CD4-positive, alpha-beta T cell (primary cell): ENCODE data around the gene NKAIN2. TPM values are rescaled to one million over a fixed set of nuclear protein-coding genes. Genes with fewer than 3 reads are reported as not detected.

ENCODE experiments used
- ATAC-seq: fragments of 200-7000 bp; cut with Tn5 transposase; one replicate; pipeline ENCODE4 v1.10.0; 2022; ENCODE audit warnings: mild to moderate bottlenecking; ENCODE audit not compliant: poor library complexity
- CTCF ChIA-PET: fragments of 350-600 bp; sonication (Branson Sonifier 250); formaldehyde crosslinking; loops from one replicate; lab custom pipeline; 2021; ENCODE audit warnings: antibody characterized with exemption, inconsistent platforms; lab: Charles Lee
- POLR2A ChIA-PET: fragments of 350-600 bp; sonication (Branson Sonifier 250); formaldehyde crosslinking; loops from one replicate; lab custom pipeline; 2021; ENCODE audit warnings: antibody characterized with exemption, inconsistent platforms; lab: Charles Lee
- DNase-seq, 14 experiments: peaks; one replicate each; pipeline ENCODE4 v3.0.0-alpha.2; 2013 to 2020; ENCODE audit warnings: mixed read lengths in 2 of 14
- H3K27ac ChIP-seq, 2 donors: one replicate each; pipeline versions ENCODE4 v1.5.1 to v1.7.0; 2013; ENCODE audit warnings: low read length in 2 of 2, low read depth in 1 of 2, mild to moderate bottlenecking in 1 of 2
- H3K27me3 ChIP-seq, 2 experiments: 1 replicate in 1 of 2; 2 replicates in 1 of 2; pipeline versions ENCODE4 v1.6.1 to v1.7.0; 2013; ENCODE audit warnings: low read length in 2 of 2, control low read depth in 1 of 2, mild to moderate bottlenecking in 1 of 2, moderate library complexity in 1 of 2; ENCODE audit not compliant: insufficient read depth in 2 of 2, control insufficient read depth in 1 of 2
- H3K36me3 ChIP-seq: one replicate; pipeline ENCODE4 v1.6.1; 2013; ENCODE audit warnings: low read length, control low read depth; ENCODE audit not compliant: insufficient read depth
- H3K4me1 ChIP-seq: one replicate; pipeline ENCODE4 v1.6.1; 2013; ENCODE audit warnings: low read length, control low read depth; ENCODE audit not compliant: insufficient read depth
- H3K4me3 ChIP-seq: one replicate; pipeline ENCODE4 v1.5.1; 2013; ENCODE audit warnings: mild to moderate bottlenecking, low read length, moderate library complexity
- H3K9me3 ChIP-seq, 2 experiments: 1 replicate in 1 of 2; 2 replicates in 1 of 2; pipeline versions ENCODE4 v1.6.1 to v1.7.0; 2013; ENCODE audit warnings: low read length in 2 of 2, mild to moderate bottlenecking in 2 of 2, control low read depth in 1 of 2, moderate library complexity in 1 of 2; ENCODE audit not compliant: control insufficient read depth in 1 of 2, insufficient read depth in 1 of 2
- H3K27ac Mint-ChIP-seq: one replicate; pipeline ENCODE4 v1.8.0; 2020; ENCODE audit warnings: mixed read lengths
- H3K27me3 Mint-ChIP-seq: one replicate; pipeline ENCODE4 v1.8.0; 2021; ENCODE audit warnings: mixed read lengths
- H3K36me3 Mint-ChIP-seq: one replicate; pipeline ENCODE4 v1.8.0; 2021; ENCODE audit warnings: low read depth, mixed read lengths
- H3K4me1 Mint-ChIP-seq: one replicate; pipeline ENCODE4 v1.8.0; 2021; ENCODE audit warnings: low read depth, mixed read lengths
- H3K4me3 Mint-ChIP-seq: one replicate; pipeline ENCODE4 v1.8.0; 2020; ENCODE audit warnings: mild to moderate bottlenecking, mixed read lengths
- H3K9me3 Mint-ChIP-seq: one replicate; pipeline ENCODE4 v1.8.0; 2020; ENCODE audit warnings: mixed read lengths
- intact Hi-C, 2 experiments: fragments of 100-400 bp; cut with DNase I in 1 of 2; cut with micrococcal nuclease in 1 of 2; formaldehyde crosslinking; loops; one replicate each; pipeline versions ENCODE4 v1.15.1 to v1.9.0; 2023 to 2025; cut with DNase I, micrococcal nuclease
- total RNA-seq, 174 experiments: library from RNA in 2 of 174; stranded (reverse) in 2 of 174; gene quantifications; one replicate each; pipeline ENCODE4 v1.2.3 and lab custom pipeline; 2021 to 2026
- TF ChIP-seq, protein P1 (sequence below): fragments of 200-600 bp; IDR thresholded peaks from one replicate; pipeline ENCODE4 v1.8.0; 2022; ENCODE audit warnings: antibody characterized with exemption, mild to moderate bottlenecking

The NKAIN2 gene
- total RNA-seq, 2 experiments from 2014 or later, result not detected

DNA sequence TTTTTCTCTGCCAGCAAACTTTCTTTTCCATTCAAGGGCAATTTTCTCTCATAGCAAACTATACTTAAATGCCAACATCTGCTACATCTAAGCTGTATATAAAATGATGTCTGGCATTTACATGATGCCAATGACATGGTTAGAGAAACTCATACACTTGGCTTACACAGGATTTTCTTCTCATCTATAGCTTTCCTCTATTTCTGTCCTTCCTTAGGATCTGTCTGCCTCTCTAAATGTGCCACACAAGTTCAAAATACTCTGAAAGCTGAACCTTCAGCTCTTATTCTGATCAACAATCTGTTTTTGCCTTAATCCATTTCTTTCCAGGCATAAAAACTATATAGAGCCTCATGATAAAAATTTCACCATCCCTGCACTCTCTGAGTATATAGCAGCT is 867.7 kb downstream of the NKAIN2 start:
- Histone ChIP-seq H3K4me3 (no peak overlapping the region), H3K27me3 (no peaks in the 10 kb centered on the region), H3K36me3 (no peaks in the 10 kb centered on the region), H3K27ac (no peak overlapping the region), H3K4me1 (no peaks in the 10 kb centered on the region), H3K9me3 (no peaks in the 10 kb centered on the region)
- Mint-ChIP-seq H3K9me3 (peaks cover 4% of the 10 kb centered on the region), H3K27ac (no peak overlapping the region), H3K27me3 (no peaks in the 10 kb centered on the region), H3K4me1 (no peaks in the 10 kb centered on the region), H3K36me3 (no peaks in the 10 kb centered on the region), H3K4me3 (no peak overlapping the region)
- intact Hi-C loops, result no loop called here
- ChIA-PET CTCF (no interaction called here), POLR2A (no interaction called here)
- DNase-seq, result no peak
- TF ChIP-seq, protein P1, sequence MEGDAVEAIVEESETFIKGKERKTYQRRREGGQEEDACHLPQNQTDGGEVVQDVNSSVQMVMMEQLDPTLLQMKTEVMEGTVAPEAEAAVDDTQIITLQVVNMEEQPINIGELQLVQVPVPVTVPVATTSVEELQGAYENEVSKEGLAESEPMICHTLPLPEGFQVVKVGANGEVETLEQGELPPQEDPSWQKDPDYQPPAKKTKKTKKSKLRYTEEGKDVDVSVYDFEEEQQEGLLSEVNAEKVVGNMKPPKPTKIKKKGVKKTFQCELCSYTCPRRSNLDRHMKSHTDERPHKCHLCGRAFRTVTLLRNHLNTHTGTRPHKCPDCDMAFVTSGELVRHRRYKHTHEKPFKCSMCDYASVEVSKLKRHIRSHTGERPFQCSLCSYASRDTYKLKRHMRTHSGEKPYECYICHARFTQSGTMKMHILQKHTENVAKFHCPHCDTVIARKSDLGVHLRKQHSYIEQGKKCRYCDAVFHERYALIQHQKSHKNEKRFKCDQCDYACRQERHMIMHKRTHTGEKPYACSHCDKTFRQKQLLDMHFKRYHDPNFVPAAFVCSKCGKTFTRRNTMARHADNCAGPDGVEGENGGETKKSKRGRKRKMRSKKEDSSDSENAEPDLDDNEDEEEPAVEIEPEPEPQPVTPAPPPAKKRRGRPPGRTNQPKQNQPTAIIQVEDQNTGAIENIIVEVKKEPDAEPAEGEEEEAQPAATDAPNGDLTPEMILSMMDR, result no peak
- no peak for ATAC-seq

DNA sequence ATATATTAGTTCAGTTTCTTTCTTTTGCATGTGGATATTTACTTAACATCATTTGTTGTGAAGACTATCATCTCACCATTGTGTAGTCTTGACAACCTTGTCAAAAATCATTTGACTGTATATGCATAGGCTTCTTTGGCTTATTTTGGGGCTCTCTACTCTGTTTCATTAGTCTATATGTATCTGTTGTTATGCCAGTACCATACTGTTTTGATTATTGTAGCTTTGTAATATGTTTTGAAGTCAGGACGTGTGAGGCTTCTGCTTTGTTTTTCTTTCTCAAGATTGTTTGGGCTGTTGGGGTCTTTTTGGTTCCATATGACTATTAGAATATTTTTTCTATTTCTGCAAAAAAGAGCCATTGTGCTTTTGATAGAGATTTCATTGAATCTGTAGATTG is 870.4 kb downstream of the NKAIN2 start:
- TF ChIP-seq, protein P1, result no peak
- ChIA-PET POLR2A (no interaction called here), CTCF (no interaction called here)
- H3K9me3 ChIP-seq, result peaks cover 6 to 11% of the 10 kb centered on the region in 2 experiments
- Mint-ChIP-seq H3K36me3 (no peaks in the 10 kb centered on the region), H3K27me3 (no peaks in the 10 kb centered on the region), H3K9me3 (peaks cover 11% of the 10 kb centered on the region), H3K27ac (no peak overlapping the region), H3K4me3 (no peak overlapping the region), H3K4me1 (no peaks in the 10 kb centered on the region)
- H3K27ac ChIP-seq, result no peak overlapping the region
- ATAC-seq (no peak), DNase-seq (no peak)
- no peaks in the 10 kb centered on the region for H3K36me3 ChIP-seq
- H3K4me3 ChIP-seq, result no peak overlapping the region
- no peaks in the 10 kb centered on the region for H3K27me3 ChIP-seq
- no peaks in the 10 kb centered on the region for H3K4me1 ChIP-seq
- intact Hi-C loops, result no loop called here

DNA sequence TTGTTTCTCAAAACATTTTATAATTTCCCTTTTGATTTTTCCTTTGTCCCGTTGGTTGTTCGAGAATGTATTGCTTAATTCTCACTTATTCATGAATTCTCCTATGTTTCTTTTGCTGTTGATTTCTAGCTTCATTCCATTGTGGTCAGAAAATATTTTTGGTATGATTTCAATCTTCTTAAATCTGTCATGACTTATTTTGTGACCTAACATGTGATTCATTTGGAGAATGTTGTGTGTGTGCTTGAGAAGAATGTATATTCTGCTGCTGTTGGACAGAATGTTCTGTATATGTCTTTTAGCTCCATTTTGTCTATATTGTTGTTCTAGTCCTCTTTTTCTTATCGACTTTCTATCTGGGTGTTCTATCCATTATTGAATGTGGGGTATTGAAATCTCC is 872.4 kb downstream of the NKAIN2 start:
- intact Hi-C loops, result no loop called here
- Histone ChIP-seq H3K27me3 (no peaks in the 10 kb centered on the region), H3K4me1 (no peaks in the 10 kb centered on the region), H3K27ac (no peak overlapping the region), H3K4me3 (no peak overlapping the region), H3K36me3 (no peaks in the 10 kb centered on the region), H3K9me3 (peaks cover 6 to 14% of the 10 kb centered on the region in 2 experiments)
- DNase-seq, result no peak
- no peaks in the 10 kb centered on the region for H3K4me1 Mint-ChIP-seq
- ChIA-PET CTCF (interaction anchor here (0.5 kb wide), 1 partner anchor 113 kb away, joined by 3 read pairs; no protein-coding TSS in a partner anchor), POLR2A (no interaction called here)
- H3K27ac Mint-ChIP-seq, result no peak overlapping the region
- H3K27me3 Mint-ChIP-seq, result no peaks in the 10 kb centered on the region
- H3K9me3 Mint-ChIP-seq, result peaks cover 11% of the 10 kb centered on the region
- no peak overlapping the region for H3K4me3 Mint-ChIP-seq
- no peak for ATAC-seq
- no peaks in the 10 kb centered on the region for H3K36me3 Mint-ChIP-seq
- TF ChIP-seq, protein P1, result no peak
